T-helper 9 cell (primary cell): Measurements from ENCODE around the gene GPATCH8.

ENCODE experiments used
- DNase-seq: peaks from one replicate; pipeline ENCODE4 v3.0.0-alpha.2; 2020

GPATCH8 gene

GRCh38 chr17:44451016-44451627 is 52.1 kb downstream of the GPATCH8 start:
- no peak for DNase-seq

- DNase-seq: no peak
These were observed 54.8 kb downstream of the GPATCH8 start for GRCh38 chr17:44448412-44448811.

DNA sequence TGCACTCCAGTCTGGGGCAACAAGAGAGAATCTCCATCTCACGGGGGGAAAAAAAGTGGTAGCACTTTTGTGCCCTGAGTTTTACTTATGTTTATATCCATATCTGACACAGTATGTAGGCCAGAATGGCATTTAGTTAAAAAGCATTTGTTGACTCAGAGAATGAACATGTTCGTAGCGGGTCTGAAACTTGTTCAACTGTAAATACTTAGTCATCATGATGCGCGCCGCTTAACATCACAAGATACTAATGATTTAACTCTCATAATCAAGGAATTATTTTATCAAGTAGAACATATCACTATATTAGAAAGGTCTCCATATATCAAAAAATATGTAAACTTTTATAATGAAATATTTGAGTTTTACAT is 58.5 kb downstream of the GPATCH8 start:
- DNase-seq: no peak

- DNase-seq: no peak
These were observed 60.4 kb downstream of the GPATCH8 start for GRCh38 chr17:44442806-44443205.

- DNase-seq: no peak
These were observed 64.0 kb downstream of the GPATCH8 start for GRCh38 chr17:44439168-44439567.

GRCh38 chr17:44438636-44439035 is 64.6 kb downstream of the GPATCH8 start:
- DNase-seq: no peak

DNA sequence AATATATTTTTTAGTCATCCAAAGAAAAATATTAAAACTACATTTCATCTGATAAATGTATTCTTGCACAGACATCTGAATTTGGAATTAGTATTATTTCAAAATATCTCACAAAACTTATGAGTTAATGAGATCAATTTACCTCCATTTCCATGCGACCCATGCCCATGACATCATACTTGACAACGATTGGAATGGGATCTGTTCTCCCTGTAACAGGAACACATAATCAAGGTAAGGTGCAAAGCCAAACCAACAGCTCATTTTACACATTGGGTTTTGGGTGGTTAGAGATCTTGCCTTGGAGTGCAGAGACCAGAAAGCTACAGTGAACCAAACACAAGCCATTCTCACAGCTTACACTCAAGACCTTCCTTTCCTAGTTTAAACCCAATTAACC is 66.9 kb downstream of the GPATCH8 start:
- no peak for DNase-seq

GRCh38 chr17:44432254-44433157 is 70.7 kb downstream of the GPATCH8 start:
- no peak for DNase-seq

- DNase-seq: no peak
These were observed 78.3 kb downstream of the GPATCH8 start for GRCh38 chr17:44424828-44425461.

GRCh38 chr17:44417553-44417952 is 85.7 kb downstream of the GPATCH8 start:
- DNase-seq: no peak

DNA sequence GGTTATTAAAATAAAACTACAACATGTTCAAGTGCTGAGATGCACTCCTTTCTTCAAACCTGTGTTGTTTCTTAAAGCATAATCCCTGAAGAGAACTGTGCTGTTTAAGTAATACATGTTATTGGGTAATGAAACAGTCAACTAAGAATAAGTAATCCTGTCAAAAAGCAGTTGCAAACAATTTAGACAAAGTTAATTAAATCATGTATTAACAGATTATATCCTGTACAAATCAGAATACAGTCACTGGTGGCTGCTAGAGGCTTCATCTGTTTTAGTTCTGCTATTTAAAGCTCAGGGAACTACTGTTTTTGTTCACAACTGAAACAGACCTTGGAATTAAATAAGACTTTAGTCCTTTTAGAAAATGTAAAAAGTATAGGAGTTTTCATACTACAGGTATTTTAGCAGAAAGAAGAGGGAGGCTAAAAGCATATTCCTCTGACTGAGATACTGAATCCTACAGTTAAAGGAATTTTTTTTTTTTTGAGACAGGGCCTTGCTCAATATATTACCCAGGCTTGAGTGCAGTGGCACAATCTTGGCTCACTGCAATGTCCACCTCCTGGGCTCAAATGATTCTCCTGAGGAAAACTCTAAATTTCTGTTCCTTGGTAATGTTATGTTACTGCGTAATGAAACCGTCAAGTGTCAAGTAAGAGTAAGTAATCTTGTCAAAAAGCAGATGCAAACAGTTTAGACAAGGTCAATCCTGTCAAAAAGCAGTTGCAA is 86.5 kb downstream of the GPATCH8 start:
- DNase-seq: no peak

DNA sequence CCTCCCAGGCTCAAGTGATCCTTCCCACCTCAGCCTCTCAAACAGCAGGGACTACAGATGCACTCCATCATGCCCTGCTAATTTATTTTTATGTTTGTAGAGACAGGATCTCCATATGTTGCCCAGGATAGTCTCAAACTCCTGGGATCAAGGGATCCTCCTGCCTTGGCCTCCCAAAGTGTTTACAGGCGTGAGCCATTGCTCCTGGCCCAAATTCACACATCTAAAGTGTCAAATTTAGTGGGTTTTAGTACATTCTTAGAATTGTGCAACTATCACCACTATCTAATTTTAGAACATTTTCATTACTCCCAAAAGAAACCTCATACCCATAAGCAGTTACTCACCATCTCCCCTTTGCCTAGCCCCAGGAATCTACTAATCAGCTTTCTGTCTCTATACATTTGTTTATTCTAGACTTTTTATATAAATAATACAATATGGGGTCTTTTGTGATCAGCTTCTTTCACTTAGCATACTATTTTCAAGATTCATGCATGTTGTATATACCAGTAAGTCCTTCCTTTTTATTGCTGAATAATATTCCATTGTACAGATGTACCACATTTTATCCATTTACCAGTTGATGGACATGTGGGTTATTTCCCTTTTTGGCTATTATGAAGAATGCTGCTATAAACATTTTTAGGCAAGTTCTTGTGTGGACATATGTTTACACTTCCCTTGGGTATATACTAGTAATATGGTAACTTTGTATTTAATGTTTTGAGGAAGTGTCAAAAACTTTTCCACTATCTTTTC is 88.6 kb downstream of the GPATCH8 start:
- no peak for DNase-seq

- no peak for DNase-seq
These were observed 93.7 kb downstream of the GPATCH8 start for GRCh38 chr17:44409309-44410028.

GRCh38 chr17:44408786-44409185 is 94.4 kb downstream of the GPATCH8 start:
- DNase-seq: no peak

DNA sequence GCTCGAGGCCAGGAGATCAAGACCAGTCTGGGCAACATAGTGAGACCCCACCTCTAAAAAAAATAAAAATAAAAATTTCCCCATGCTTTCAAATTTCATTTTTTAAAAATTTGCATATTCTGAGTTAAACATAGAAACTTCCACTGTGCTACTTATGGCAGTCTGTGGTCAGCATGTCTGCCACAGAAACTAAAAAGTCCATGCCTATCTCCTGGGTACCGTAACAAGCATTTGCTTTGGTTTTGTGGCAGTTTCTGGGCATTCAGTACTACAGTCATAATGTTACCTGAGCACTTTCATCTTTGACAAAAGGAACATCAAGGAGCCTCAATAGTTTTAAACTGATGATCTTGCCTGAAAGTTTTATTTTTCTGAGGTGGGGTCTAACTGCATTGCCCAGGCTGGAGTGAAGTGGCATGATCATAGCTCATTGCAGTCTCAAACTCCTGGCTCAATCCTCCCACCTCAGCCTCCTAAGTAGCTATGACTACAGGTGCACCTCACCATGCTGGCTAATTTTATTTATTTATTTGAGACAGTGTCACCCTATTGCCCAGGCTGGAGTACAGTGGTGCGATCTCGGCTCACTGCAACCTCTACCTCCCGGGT is 100.5 kb downstream of the GPATCH8 start:
- DNase-seq: no peak

DNA sequence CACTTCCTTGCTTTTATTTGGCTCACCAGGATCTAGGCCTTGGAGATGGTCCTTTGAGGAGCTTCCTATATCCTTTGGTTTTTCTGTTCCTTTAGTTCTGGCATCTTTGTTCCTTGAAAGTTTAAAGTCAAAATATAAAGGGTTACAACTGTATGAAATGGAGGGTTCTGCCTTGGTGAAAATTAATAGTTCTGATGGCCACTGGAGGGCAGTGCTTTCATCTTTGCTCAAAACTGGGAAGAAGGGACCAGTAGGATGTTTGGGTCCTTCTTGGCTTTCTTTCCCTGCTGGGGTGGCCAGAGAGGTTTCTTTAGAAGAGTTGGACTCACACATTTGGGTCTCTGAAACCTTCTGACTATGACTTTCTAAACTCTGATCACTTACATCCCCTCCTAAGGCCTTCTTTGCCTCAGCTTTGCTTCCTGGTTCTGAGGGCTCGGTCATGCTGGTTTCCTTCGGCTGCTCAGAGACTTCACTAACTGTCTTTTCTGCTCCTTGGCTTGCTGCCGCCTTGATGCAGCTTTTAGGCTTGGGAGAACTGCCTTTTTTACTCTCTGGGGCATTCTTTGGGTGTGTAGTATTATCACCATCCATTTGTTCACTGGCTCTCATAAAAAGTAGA is 102.9 kb downstream of the GPATCH8 start:
- no peak for DNase-seq

DNA sequence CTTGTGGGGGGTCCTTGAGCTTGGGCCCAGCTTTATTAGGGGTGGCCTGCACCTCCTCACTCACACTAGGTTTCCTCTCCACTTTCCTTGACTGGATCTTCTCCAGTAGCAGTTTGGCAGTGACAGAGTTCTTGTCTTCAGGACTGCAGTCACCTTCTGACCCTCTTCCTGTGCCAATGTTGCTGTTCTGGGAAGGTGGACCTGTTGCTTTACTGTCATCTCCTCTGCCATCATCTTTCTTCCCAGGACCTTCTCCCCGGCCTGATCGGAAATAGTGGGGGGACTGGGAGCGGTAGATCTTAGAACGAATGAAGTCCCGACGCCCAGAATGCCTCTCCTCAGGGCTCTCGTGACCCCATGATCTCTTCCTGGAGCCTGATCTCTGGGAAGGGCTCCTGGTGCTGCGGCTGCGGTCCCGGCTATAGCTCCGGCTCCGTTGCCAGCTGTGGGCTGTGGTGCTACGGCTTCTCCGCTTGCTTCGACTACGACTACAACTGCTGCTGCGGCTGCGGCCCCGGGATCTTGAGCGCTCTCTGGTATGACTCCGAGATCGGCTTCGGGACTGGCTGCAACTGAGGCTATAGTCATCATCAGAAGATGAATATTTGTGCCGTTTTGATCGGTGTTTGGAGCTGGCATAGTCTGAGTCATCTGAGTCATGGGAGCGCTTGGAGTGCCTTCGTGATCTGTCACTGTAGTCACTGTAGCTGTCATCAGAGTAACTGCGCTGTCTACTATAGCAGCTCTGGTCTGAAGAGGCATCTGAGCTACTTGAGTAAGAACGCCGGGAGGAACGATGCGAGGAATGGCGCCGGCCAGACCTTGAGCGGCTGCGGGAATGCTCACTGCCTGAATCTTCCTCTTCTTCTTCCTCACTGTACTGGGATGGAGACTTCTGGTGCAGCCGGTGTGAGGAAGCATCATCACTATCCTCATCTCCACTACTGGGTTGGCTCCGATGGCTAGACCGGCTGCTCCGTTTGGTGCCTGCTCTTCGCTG is 104.2 kb downstream of the GPATCH8 start:
- no peak for DNase-seq

GRCh38 chr17:44397479-44398440 is 105.4 kb downstream of the GPATCH8 start:
- DNase-seq: no peak
